DND-41 (cell line): Measurements from ENCODE around the gene DZIP1.

Experiments used
- EZH2 ChIP-seq: IDR thresholded peaks from 3 replicates; pipeline ENCODE4 v1.6.1; 2012; ENCODE audit warnings: borderline replicate concordance, low read depth, mild to moderate bottlenecking, moderate library complexity, low read length, inconsistent platforms; ENCODE audit not compliant: severe bottlenecking
- TF ChIP-seq, protein P1 (sequence below): IDR thresholded peaks from 2 replicates; pipeline ENCODE4 v1.5.1; 2012; ENCODE audit warnings: borderline replicate concordance, low read length, moderate library complexity, mild to moderate bottlenecking; ENCODE audit not compliant: poor library complexity, severe bottlenecking; ENCODE audit errors: extremely low read depth

GRCh38 chr13:95547531-95548167 lies 96.9 kb downstream of the DZIP1 start:
- TF ChIP-seq, protein P1, sequence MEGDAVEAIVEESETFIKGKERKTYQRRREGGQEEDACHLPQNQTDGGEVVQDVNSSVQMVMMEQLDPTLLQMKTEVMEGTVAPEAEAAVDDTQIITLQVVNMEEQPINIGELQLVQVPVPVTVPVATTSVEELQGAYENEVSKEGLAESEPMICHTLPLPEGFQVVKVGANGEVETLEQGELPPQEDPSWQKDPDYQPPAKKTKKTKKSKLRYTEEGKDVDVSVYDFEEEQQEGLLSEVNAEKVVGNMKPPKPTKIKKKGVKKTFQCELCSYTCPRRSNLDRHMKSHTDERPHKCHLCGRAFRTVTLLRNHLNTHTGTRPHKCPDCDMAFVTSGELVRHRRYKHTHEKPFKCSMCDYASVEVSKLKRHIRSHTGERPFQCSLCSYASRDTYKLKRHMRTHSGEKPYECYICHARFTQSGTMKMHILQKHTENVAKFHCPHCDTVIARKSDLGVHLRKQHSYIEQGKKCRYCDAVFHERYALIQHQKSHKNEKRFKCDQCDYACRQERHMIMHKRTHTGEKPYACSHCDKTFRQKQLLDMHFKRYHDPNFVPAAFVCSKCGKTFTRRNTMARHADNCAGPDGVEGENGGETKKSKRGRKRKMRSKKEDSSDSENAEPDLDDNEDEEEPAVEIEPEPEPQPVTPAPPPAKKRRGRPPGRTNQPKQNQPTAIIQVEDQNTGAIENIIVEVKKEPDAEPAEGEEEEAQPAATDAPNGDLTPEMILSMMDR, result no peak
- TF ChIP-seq EZH2, result no peak
